Fibroblast of lung (primary cell): ENCODE results near the gene WDTC1.

ENCODE experiments used
- CTCF ChIP-seq, 2 donors: IDR thresholded peaks in 1 of 2; conservative IDR thresholded peaks in 1 of 2; 1 replicate in 1 of 2; 2 replicates in 1 of 2; pipeline ENCODE4 v1.5.1; 2011 to 2012; ENCODE audit warnings: low read length in 2 of 2, control low read depth in 1 of 2, inconsistent platforms in 1 of 2, low read depth in 1 of 2, mild to moderate bottlenecking in 1 of 2
- EZH2 ChIP-seq: IDR thresholded peaks from 2 replicates; pipeline ENCODE4 v1.5.1; 2012; ENCODE audit warnings: low read length, control low read depth, mild to moderate bottlenecking; ENCODE audit errors: missing control alignments

DNA sequence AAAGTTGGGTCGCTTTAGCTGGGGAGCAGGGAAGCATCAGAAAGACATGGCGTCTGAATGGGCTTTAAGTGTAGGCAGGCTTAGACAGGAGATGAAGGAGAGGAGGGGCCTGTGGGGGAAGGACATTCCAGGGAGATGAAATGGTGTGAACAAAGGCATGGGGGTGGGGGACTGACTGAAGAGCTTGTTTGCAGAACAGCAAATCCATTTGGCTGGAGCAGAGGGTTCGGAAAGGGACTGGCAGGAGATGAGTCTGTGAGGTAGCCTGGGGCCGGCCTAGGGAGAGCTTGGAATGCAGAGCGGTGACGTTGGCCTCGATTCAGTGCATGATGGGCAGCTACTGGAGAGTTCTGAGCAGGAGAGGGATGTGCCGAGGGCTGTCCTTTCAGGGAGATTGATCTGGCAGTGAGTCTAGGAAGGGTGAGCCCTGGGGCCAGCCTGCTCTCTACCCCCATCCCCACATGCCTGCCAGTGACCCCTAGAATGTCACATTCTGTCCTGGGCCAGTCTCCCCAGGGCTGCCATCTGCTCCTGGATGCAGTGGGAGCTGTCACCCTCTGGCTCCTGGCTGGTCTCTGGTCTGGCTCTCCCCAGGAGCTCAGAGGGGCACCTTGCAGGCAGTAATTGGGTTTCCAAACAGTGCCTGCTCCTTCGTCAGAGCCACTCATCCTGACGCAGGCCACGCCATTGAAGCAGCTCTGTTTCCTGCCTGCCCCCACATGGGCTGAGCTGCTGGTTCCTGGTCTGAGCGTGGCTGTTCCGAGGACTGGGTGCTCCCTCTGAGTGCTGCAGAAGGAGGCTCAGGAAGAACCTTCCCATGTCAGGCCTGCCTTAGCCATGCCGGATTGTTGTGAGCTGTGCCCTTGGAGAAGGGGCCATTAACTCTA is 65.2 kb downstream of the WDTC1 start:
- TF ChIP-seq CTCF (conservative IDR thresholded peaks at IDR 0.05 in 1 of 2, IDR thresholded peaks at IDR 0.05 in 1 of 2; ENCODE audit: low read depth in 1 of 2, low read length in 2 of 2) (no peak), EZH2 (no peak)
